SU-DHL-6 (cell line): ENCODE data around the gene ZNF319.

Experiments
- EZH2phosphoT487 ChIP-seq: fragments of 200-600 bp; sonication (generic), shearing (Covaris generic); conservative IDR thresholded peaks from 2 replicates; pipeline ENCODE4 v1.6.1; 2018; ENCODE audit warnings: mild to moderate bottlenecking, antibody characterized with exemption, low read length, moderate library complexity, mixed read lengths
- TF ChIP-seq, protein P1 (sequence below): fragments of 200-600 bp; sonication (generic); IDR thresholded peaks from one replicate; pipeline ENCODE4 v1.5.1; 2017; ENCODE audit warnings: antibody characterized with exemption, mild to moderate bottlenecking, low read length, moderate library complexity; ENCODE audit not compliant: insufficient read depth, poor library complexity, severe bottlenecking

DNA sequence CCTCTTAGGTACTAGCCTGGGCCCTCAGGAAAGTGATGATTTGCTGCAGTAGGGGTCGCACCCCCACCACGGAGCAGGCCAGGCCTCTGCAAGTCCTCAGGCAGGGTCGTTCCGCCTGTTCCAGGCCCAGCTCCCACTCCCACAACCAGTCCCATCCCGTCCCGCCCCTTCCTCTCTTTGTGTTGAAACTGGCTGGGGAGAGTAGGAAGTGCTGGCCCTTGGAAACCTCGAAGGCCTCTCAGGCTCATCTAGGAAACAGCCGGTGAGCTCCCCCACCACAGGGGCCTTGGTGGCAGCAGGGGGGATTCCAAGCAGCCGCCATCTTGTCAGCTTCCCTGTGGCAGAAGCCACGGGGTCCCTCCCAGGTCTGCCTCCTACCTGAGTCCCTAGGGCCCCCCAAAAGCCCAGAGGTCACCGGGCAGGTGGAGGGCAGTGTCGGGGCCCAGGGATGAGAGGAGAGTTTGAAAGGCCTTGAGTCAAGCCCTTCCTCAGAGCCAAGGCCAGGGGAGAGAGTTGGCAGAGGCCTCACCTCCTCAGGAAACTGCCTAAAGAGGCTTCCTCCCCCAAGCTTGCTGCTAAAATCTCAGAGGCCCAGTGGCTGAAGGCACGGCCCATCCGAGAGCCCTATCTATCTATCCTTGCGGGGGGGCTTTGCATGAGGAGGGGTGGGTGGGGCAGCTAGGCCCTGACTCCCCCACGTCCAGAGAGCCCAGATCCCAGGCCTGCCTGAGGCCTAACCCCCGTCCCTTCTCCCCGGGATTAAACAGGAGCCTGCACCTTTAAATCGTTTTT is 47.3 kb upstream of the ZNF319 start:
- TF ChIP-seq, protein P1, sequence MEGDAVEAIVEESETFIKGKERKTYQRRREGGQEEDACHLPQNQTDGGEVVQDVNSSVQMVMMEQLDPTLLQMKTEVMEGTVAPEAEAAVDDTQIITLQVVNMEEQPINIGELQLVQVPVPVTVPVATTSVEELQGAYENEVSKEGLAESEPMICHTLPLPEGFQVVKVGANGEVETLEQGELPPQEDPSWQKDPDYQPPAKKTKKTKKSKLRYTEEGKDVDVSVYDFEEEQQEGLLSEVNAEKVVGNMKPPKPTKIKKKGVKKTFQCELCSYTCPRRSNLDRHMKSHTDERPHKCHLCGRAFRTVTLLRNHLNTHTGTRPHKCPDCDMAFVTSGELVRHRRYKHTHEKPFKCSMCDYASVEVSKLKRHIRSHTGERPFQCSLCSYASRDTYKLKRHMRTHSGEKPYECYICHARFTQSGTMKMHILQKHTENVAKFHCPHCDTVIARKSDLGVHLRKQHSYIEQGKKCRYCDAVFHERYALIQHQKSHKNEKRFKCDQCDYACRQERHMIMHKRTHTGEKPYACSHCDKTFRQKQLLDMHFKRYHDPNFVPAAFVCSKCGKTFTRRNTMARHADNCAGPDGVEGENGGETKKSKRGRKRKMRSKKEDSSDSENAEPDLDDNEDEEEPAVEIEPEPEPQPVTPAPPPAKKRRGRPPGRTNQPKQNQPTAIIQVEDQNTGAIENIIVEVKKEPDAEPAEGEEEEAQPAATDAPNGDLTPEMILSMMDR: no peak
- no peak for TF ChIP-seq EZH2phosphoT487
